SK-N-SH (cell line): ENCODE measurements around the gene PDZD2. TPM values are rescaled to one million over a fixed set of nuclear protein-coding genes. Genes with fewer than 3 reads are reported as not detected.
A peak's percentile ranks its signal among the peaks of the same experiment; 100 is the strongest.

Experiments used
- CTCF ChIA-PET: fragments of 300-600, 350-600 bp; formaldehyde crosslinking; extraction: SDS; loops from one replicate; lab custom pipeline; 2021; lab: Yijun Ruan, JAX
- POLR2A ChIA-PET: fragments of 350-600 bp; sonication (Branson Sonifier 250); formaldehyde crosslinking; extraction: SDS; loops from one replicate; lab custom pipeline; 2020; ENCODE audit warnings: antibody characterized with exemption, inconsistent platforms; lab: Yijun Ruan, JAX
- DNase-seq: peaks from one replicate; pipeline ENCODE4 v3.0.0; 2012
- H2AFZ ChIP-seq: fragments of 200-600 bp; sonication (generic); 2 replicates; pipeline ENCODE4 v1.8.1; 2016; ENCODE audit warnings: antibody characterized with exemption, mild to moderate bottlenecking, low read depth
- H3F3A ChIP-seq: fragments of 200-600 bp; sonication (generic); replicated peaks from 2 replicates; pipeline ENCODE3; 2016; ENCODE audit warnings: antibody characterized with exemption, mild to moderate bottlenecking; ENCODE audit not compliant: insufficient read depth
- H3K27ac ChIP-seq, 2 experiments: fragments of 200-500 bp in 1 of 2; fragments of 200-600 bp in 1 of 2; sonication (Bioruptor generic) in 1 of 2; sonication (generic), shearing (Covaris generic) in 1 of 2; 2 replicates each; pipeline versions ENCODE4 v1.5.1 to v1.6.1; 2014 to 2016; ENCODE audit warnings: low read depth in 2 of 2, inconsistent platforms in 1 of 2, low read length in 1 of 2, mild to moderate bottlenecking in 1 of 2, mixed read lengths in 1 of 2
- H3K27me3 ChIP-seq: fragments of 200-600 bp; sonication (generic), shearing (Covaris generic); 2 replicates; pipeline ENCODE4 v1.6.1; 2016; ENCODE audit warnings: mixed run types; ENCODE audit not compliant: insufficient read depth
- H3K36me3 ChIP-seq, 2 experiments: fragments of 200-500 bp in 1 of 2; fragments of 200-600 bp in 1 of 2; sonication (Bioruptor generic) in 1 of 2; sonication (generic) in 1 of 2; replicated peaks in 1 of 2; 2 replicates each; pipeline versions ENCODE3 to v1.5.1; 2014 to 2016; ENCODE audit warnings: low read length in 1 of 2, mild to moderate bottlenecking in 1 of 2; ENCODE audit not compliant: insufficient read depth in 2 of 2, control insufficient read depth in 1 of 2
- H3K4me1 ChIP-seq, 2 experiments: fragments of 200-500 bp in 1 of 2; fragments of 200-600 bp in 1 of 2; sonication (Bioruptor generic) in 1 of 2; sonication (generic), shearing (Covaris generic) in 1 of 2; 2 replicates each; pipeline versions ENCODE4 v1.5.1 to v1.6.1; 2014 to 2016; ENCODE audit warnings: low read depth in 1 of 2, low read length in 1 of 2, mixed run types in 1 of 2; ENCODE audit not compliant: insufficient read depth in 2 of 2, control insufficient read depth in 1 of 2
- H3K4me2 ChIP-seq: fragments of 200-600 bp; sonication (generic), shearing (Covaris generic); 2 replicates; pipeline ENCODE4 v1.6.1; 2017; ENCODE audit warnings: mixed run types
- H3K4me3 ChIP-seq, 2 experiments: fragments of 200-500 bp in 1 of 2; fragments of 200-600 bp in 1 of 2; sonication (Bioruptor generic) in 1 of 2; sonication (generic), shearing (Covaris generic) in 1 of 2; 2 replicates each; pipeline versions ENCODE4 v1.5.1 to v1.8.1; 2014 to 2016; ENCODE audit warnings: low read depth in 2 of 2, inconsistent platforms in 1 of 2, low read length in 1 of 2, mild to moderate bottlenecking in 1 of 2, mixed read lengths in 1 of 2, moderate library complexity in 1 of 2
- H3K79me2 ChIP-seq: fragments of 200-600 bp; sonication (generic); 2 replicates; pipeline ENCODE4 v1.8.1; 2017; ENCODE audit warnings: mild to moderate bottlenecking; ENCODE audit not compliant: insufficient read depth
- H3K9ac ChIP-seq: fragments of 200-600 bp; sonication (generic); 2 replicates; pipeline ENCODE4 v1.6.1; 2017; ENCODE audit warnings: mixed run types
- H3K9me2 ChIP-seq: fragments of 200-600 bp; sonication (generic); 2 replicates; pipeline ENCODE4 v1.6.1; 2017; ENCODE audit warnings: mixed run types
- H3K9me3 ChIP-seq: fragments of 200-600 bp; sonication (generic); 2 replicates; pipeline ENCODE4 v1.6.1; 2017; ENCODE audit warnings: mixed run types, mild to moderate bottlenecking, moderate library complexity
- H4K20me1 ChIP-seq: fragments of 200-600 bp; sonication (generic); 2 replicates; pipeline ENCODE4 v1.6.1; 2017; ENCODE audit warnings: mild to moderate bottlenecking, mixed run types; ENCODE audit not compliant: insufficient read depth
- CHD2 ChIP-seq: fragments of 150-350 bp; IDR thresholded peaks from 2 replicates; pipeline ENCODE4 v1.6.1; 2018; ENCODE audit warnings: low read length; ENCODE audit not compliant: partially characterized antibody
- ELF1 ChIP-seq: IDR thresholded peaks from 2 replicates; pipeline ENCODE4 v1.4.0; 2012
- EP300 ChIP-seq, 2 experiments: IDR thresholded peaks; 2 replicates each; pipeline versions ENCODE4 v1.4.0 to v1.6.1; 2012; ENCODE audit warnings: borderline replicate concordance in 1 of 2, low read depth in 1 of 2, low read length in 1 of 2
- FOXM1 ChIP-seq: IDR thresholded peaks from 2 replicates; pipeline ENCODE4 v1.4.0; 2012; ENCODE audit warnings: low read depth, mild to moderate bottlenecking
- GATA2 ChIP-seq: sonication (generic); formaldehyde crosslinking; IDR thresholded peaks from 2 replicates; pipeline ENCODE4 v1.5.0; 2020; ENCODE audit warnings: mild to moderate bottlenecking, missing genetic modification reagents
- IRF3 ChIP-seq: fragments of 150-350 bp; IDR thresholded peaks from 2 replicates; pipeline ENCODE4 v1.6.1; 2016; ENCODE audit warnings: mild to moderate bottlenecking, low read depth, low read length
- MEF2A ChIP-seq: IDR thresholded peaks from 2 replicates; pipeline ENCODE4 v1.4.0; 2012; ENCODE audit warnings: low read depth, borderline replicate concordance
- NRF1 ChIP-seq: IDR thresholded peaks from 2 replicates; pipeline ENCODE4 v1.6.1; 2012; ENCODE audit warnings: low read depth, mild to moderate bottlenecking, low read length
- RAD21 ChIP-seq: IDR thresholded peaks from 2 replicates; pipeline ENCODE4 v1.6.1; 2012; ENCODE audit warnings: mild to moderate bottlenecking, low read length
- RCOR1 ChIP-seq: fragments of 150-350 bp; IDR thresholded peaks from 2 replicates; pipeline ENCODE4 v1.6.1; 2017; ENCODE audit warnings: antibody characterized with exemption, low read length
- REST ChIP-seq: IDR thresholded peaks from 2 replicates; pipeline ENCODE4 v1.6.1; 2012; ENCODE audit warnings: mild to moderate bottlenecking, low read depth, low read length, moderate library complexity
- RFX5 ChIP-seq: IDR thresholded peaks from 2 replicates; pipeline ENCODE4 v1.6.1; 2012; ENCODE audit warnings: mild to moderate bottlenecking, improper control_type of control experiment, low read length
- SIN3A ChIP-seq: IDR thresholded peaks from 2 replicates; pipeline ENCODE4 v1.6.1; 2012; ENCODE audit warnings: low read depth, mild to moderate bottlenecking, low read length, moderate library complexity, borderline replicate concordance
- SMC3 ChIP-seq: IDR thresholded peaks from 2 replicates; pipeline ENCODE4 v1.6.1; 2012; ENCODE audit warnings: low read depth, low read length, improper control_type of control experiment
- TAF1 ChIP-seq: IDR thresholded peaks from 2 replicates; pipeline ENCODE4 v1.6.1; 2012; ENCODE audit warnings: low read depth, mild to moderate bottlenecking, low read length, moderate library complexity, borderline replicate concordance
- TCF12 ChIP-seq: IDR thresholded peaks from 2 replicates; pipeline ENCODE4 v1.4.0; 2012
- USF2 ChIP-seq: fragments of 150-350 bp; IDR thresholded peaks from 2 replicates; pipeline ENCODE4 v1.6.1; 2017; ENCODE audit warnings: antibody characterized with exemption, low read length, low read depth, borderline replicate concordance
- WGBS: methylation state at CpG from one replicate; pipeline ENCODE4 v1.1.6; 2017; ENCODE audit warnings: low lambda C conversion rate; 5-methylcytosine and 5-hydroxymethylcytosine counted together
- polyA plus RNA-seq, 3 experiments: library from polyadenylated mRNA; depleted of rRNA; stranded (reverse); fragments of >200 nt; gene quantifications; 2 replicates each; pipeline ENCODE4 v1.2.3, GENCODE V29; 2012
- TF ChIP-seq, protein P1 (sequence below): IDR thresholded peaks from 2 replicates; pipeline ENCODE4 v1.4.0; 2012; ENCODE audit warnings: low read depth, borderline replicate concordance

The PDZD2 gene
- polyA plus RNA-seq, 1 of the 3 experiments (the other 2 are of a cell fraction): 0.13 TPM

- no peak for DNase-seq
- H3K9me2 ChIP-seq: no peaks in the 10 kb centered on the region
- ChIA-PET CTCF (no interaction called here), POLR2A (no interaction called here)
- no peak overlapping the region for H3K4me3 ChIP-seq
- no peak overlapping the region for H3K9ac ChIP-seq
- WGBS: 72% methylated on average over 5 of the region's 5 CpGs
- H3K27ac ChIP-seq: no peak overlapping the region
- no peak for TF ChIP-seq ELF1
- TF ChIP-seq SIN3A: no peak
- TF ChIP-seq RFX5: no peak
- peaks cover 8% of the 10 kb centered on the region; the same call in 1 of the 2 replicates for H3K27me3 ChIP-seq
- H3K4me2 ChIP-seq: no peak overlapping the region
- no peak overlapping the region for H2AFZ ChIP-seq
- peaks cover 4 to 6% of the 10 kb centered on the region in 2 experiments; a peak in 1 of 4 replicates for H3K4me1 ChIP-seq
- no peaks in the 10 kb centered on the region for H3K79me2 ChIP-seq
- no peaks in the 10 kb centered on the region for H3K9me3 ChIP-seq
- H4K20me1 ChIP-seq: no peaks in the 10 kb centered on the region
- H3K36me3 ChIP-seq: no peaks in the 10 kb centered on the region
- no peaks in the 10 kb centered on the region for H3F3A ChIP-seq
These were observed 347.2 kb downstream of the PDZD2 start for GRCh38 chr5:31986101-31986500.

GRCh38 chr5:31987985-31988710 lies 349.2 kb downstream of the PDZD2 start:
- POLR2A ChIA-PET: no interaction called here
- CTCF ChIA-PET: interaction anchor here (1.2 kb wide), 1 partner anchor 13 kb away, joined by 3 read pairs; no protein-coding TSS in a partner anchor
- 66% methylated on average over 7 of the region's 7 CpGs for WGBS
- no peak for TF ChIP-seq SIN3A
- no peak for TF ChIP-seq ELF1
- TF ChIP-seq IRF3: no peak
- no peak for TF ChIP-seq TAF1
- peak; percentile 77 for TF ChIP-seq TCF12
- TF ChIP-seq EP300 (IDR thresholded peaks at IDR 0.05; ENCODE audit: borderline replicate concordance in 1 of 2, low read depth in 1 of 2, low read length in 1 of 2): peak in 1 of 2 experiments; percentile 82; a peak in 2 of 4 replicates
- no peak for TF ChIP-seq RCOR1
- TF ChIP-seq NRF1: no peak
- no peak for TF ChIP-seq RAD21
- no peak for TF ChIP-seq USF2
- TF ChIP-seq FOXM1: no peak
- TF ChIP-seq CHD2: no peak
- TF ChIP-seq GATA2 (CRISPR knock-in tag): no peak
- no peak for TF ChIP-seq REST
- no peak for TF ChIP-seq MEF2A
- no peak for TF ChIP-seq SMC3
- TF ChIP-seq, protein P1, sequence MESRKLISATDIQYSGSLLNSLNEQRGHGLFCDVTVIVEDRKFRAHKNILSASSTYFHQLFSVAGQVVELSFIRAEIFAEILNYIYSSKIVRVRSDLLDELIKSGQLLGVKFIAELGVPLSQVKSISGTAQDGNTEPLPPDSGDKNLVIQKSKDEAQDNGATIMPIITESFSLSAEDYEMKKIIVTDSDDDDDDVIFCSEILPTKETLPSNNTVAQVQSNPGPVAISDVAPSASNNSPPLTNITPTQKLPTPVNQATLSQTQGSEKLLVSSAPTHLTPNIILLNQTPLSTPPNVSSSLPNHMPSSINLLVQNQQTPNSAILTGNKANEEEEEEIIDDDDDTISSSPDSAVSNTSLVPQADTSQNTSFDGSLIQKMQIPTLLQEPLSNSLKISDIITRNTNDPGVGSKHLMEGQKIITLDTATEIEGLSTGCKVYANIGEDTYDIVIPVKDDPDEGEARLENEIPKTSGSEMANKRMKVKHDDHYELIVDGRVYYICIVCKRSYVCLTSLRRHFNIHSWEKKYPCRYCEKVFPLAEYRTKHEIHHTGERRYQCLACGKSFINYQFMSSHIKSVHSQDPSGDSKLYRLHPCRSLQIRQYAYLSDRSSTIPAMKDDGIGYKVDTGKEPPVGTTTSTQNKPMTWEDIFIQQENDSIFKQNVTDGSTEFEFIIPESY: 0 out of 2 replicates have a peak, but pooled peaks have one; percentile 17

More at GRCh38 chr5:31987985-31988710, 349.2 kb downstream of the PDZD2 start:
- Histone ChIP-seq H3K4me3 (no peak overlapping the region), H3K36me3 (no peaks in the 10 kb centered on the region), H3K4me1 (0 out of 4 replicates have a peak, but pooled peaks cover 0 to 4% of the 10 kb centered on the region in 2 experiments), H3K79me2 (no peaks in the 10 kb centered on the region), H3K27me3 (peaks cover 8% of the 10 kb centered on the region; the same call in 1 of the 2 replicates), H2AFZ (no peak overlapping the region), H3K9me3 (no peaks in the 10 kb centered on the region), H3K9me2 (no peaks in the 10 kb centered on the region), H3K4me2 (peak overlapping the region; percentile 17; the same call in 1 of the 2 replicates), H3F3A (no peaks in the 10 kb centered on the region), H4K20me1 (no peaks in the 10 kb centered on the region), H3K9ac (no peak overlapping the region), H3K27ac (no peak overlapping the region)
- no peak for DNase-seq
